Measurements from ENCODE around the gene MEIS3.

DNA sequence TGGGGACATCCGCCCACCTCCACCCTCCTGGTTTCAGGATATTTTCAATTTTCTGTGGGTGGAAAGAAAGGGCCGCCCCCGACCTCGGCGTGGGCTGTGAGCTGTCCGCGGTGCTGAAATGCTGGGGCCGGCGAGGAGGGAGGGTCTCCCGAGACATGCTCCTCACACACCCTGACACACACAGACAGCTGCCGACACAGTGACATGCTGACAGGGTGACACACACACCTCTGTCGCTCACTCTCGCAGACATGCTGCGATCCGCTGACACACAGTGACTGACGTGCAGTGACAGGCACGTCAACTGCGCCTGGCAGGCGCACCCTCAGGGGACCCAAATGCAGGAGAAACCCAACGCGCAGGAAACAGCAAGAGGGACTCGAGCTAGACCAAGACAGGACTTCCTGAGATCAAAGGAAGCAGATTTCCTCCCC lies 25.1 kb upstream of the MEIS3 start:
- TF ChIP-seq, protein P1, sequence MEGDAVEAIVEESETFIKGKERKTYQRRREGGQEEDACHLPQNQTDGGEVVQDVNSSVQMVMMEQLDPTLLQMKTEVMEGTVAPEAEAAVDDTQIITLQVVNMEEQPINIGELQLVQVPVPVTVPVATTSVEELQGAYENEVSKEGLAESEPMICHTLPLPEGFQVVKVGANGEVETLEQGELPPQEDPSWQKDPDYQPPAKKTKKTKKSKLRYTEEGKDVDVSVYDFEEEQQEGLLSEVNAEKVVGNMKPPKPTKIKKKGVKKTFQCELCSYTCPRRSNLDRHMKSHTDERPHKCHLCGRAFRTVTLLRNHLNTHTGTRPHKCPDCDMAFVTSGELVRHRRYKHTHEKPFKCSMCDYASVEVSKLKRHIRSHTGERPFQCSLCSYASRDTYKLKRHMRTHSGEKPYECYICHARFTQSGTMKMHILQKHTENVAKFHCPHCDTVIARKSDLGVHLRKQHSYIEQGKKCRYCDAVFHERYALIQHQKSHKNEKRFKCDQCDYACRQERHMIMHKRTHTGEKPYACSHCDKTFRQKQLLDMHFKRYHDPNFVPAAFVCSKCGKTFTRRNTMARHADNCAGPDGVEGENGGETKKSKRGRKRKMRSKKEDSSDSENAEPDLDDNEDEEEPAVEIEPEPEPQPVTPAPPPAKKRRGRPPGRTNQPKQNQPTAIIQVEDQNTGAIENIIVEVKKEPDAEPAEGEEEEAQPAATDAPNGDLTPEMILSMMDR (conservative IDR thresholded peaks at IDR 0.05; ENCODE audit: low read depth, low read length) = no peak
- no peak for TF ChIP-seq EZH2 (IDR thresholded peaks at IDR 0.05; ENCODE audit: low read length, unreplicated experiment)

Data from PC-3 (cell line).